OCI-LY7 (cell line): ENCODE results near the gene GET4. TPM values are rescaled to one million over a fixed set of nuclear protein-coding genes. Genes with fewer than 3 reads are reported as not detected.

ENCODE experiments used
- BruUV-seq: library from RNA; stranded (reverse); fragments of 400-500 nt; replicated peaks from 2 replicates; lab custom pipeline; 2021; lab: Mats Ljungman, UMichigan
- CTCF ChIA-PET: fragments of 300-600 bp; sonication (Branson Sonifier 250); formaldehyde crosslinking; loops from one replicate; lab custom pipeline; 2022; ENCODE audit warnings: antibody characterized with exemption; ENCODE audit not compliant: unreplicated experiment; lab: Charles Lee
- POLR2A ChIA-PET: fragments of 300-600 bp; sonication (Branson Sonifier 250); formaldehyde crosslinking; loops from one replicate; lab custom pipeline; 2022; ENCODE audit warnings: antibody characterized with exemption; lab: Charles Lee
- DNase-seq: peaks from one replicate; pipeline ENCODE4 v3.0.0-alpha.2; 2015; ENCODE audit warnings: low spot score
- H2AFZ ChIP-seq: fragments of 200-600 bp; sonication (generic), shearing (Covaris generic); 2 replicates; pipeline ENCODE4 v1.6.1; 2014; ENCODE audit warnings: mild to moderate bottlenecking, antibody characterized with exemption, low read length, moderate library complexity
- H3K27ac ChIP-seq: fragments of 200-600 bp; sonication (generic); 2 replicates; pipeline ENCODE4 v1.5.1; 2014; ENCODE audit warnings: mixed run types, low read depth, mild to moderate bottlenecking, moderate library complexity, low read length, inconsistent platforms; ENCODE audit not compliant: poor library complexity, severe bottlenecking
- H3K36me3 ChIP-seq: fragments of 200-600 bp; sonication (generic); 2 replicates; pipeline ENCODE4 v1.6.1; 2014; ENCODE audit warnings: mild to moderate bottlenecking, antibody characterized with exemption, low read length, moderate library complexity, mixed read lengths; ENCODE audit not compliant: insufficient read depth
- H3K4me1 ChIP-seq: fragments of 200-600 bp; sonication (generic); 2 replicates; pipeline ENCODE4 v1.5.1; 2014; ENCODE audit warnings: mild to moderate bottlenecking, low read length; ENCODE audit not compliant: insufficient read depth, poor library complexity, severe bottlenecking
- H3K4me2 ChIP-seq: fragments of 200-600 bp; sonication (generic); 2 replicates; pipeline ENCODE4 v1.6.1; 2014; ENCODE audit warnings: mild to moderate bottlenecking, low read length
- H3K4me3 ChIP-seq: fragments of 200-600 bp; sonication (generic); 2 replicates; pipeline ENCODE4 v1.5.1; 2014; ENCODE audit warnings: mild to moderate bottlenecking, low read depth, low read length; ENCODE audit not compliant: poor library complexity, severe bottlenecking
- H3K79me2 ChIP-seq: fragments of 200-600 bp; sonication (generic); 2 replicates; pipeline ENCODE4 v1.6.1; 2016; ENCODE audit warnings: low read depth, mild to moderate bottlenecking, low read length, moderate library complexity, mixed read lengths; ENCODE audit not compliant: insufficient read depth
- H3K9me2 ChIP-seq: fragments of 200-600 bp; sonication (generic); 2 replicates; pipeline ENCODE4 v1.6.1; 2016; ENCODE audit warnings: mild to moderate bottlenecking, low read length, mixed read lengths; ENCODE audit not compliant: insufficient read depth
- H3K9me3 ChIP-seq: fragments of 200-600 bp; sonication (generic); 2 replicates; pipeline ENCODE4 v1.6.1; 2014; ENCODE audit warnings: mild to moderate bottlenecking, mixed run types, low read length, mixed read lengths
- H4K20me1 ChIP-seq: fragments of 200-600 bp; sonication (generic); 2 replicates; pipeline ENCODE4 v1.6.1; 2014; ENCODE audit warnings: mild to moderate bottlenecking, antibody characterized with exemption, low read length, moderate library complexity, mixed read lengths; ENCODE audit not compliant: insufficient read depth
- CTCF ChIP-seq: fragments of 200-600 bp; sonication (generic); conservative IDR thresholded peaks from 2 replicates; pipeline ENCODE4 v1.5.1; 2014; ENCODE audit warnings: mild to moderate bottlenecking, antibody characterized with exemption, low read length, moderate library complexity, mixed read lengths
- EZH2phosphoT487 ChIP-seq: fragments of 200-600 bp; sonication (generic); IDR thresholded peaks from 2 replicates; pipeline ENCODE4 v1.6.1; 2018; ENCODE audit warnings: low read depth, borderline replicate concordance, mild to moderate bottlenecking, mixed run types, antibody characterized with exemption, low read length, moderate library complexity, mixed read lengths
- intact Hi-C: fragments of 100-400 bp; cut with micrococcal nuclease; formaldehyde crosslinking; loops from one replicate; pipeline ENCODE4 v1.10.0; 2022; ENCODE audit not compliant: unreplicated experiment
- total RNA-seq, 2 experiments: library from RNA; depleted of rRNA in 1 of 2; stranded (reverse); fragments of >200 nt in 1 of 2; shearing (Covaris generic) in 1 of 2; gene quantifications; 2 replicates each; pipeline ENCODE4 v1.2.3, GENCODE V29; 2014 to 2022

Gene GET4
- total RNA-seq, 2 experiments from 2014 or later = 46.3 to 54.5 TPM

- POLR2A ChIA-PET = interaction anchor here (0.6 to 1.1 kb wide), 3 partner anchors 43 to 207 kb away, joined by 3 to 6 read pairs (median 4); no protein-coding TSS in a partner anchor
These were observed 53.0 kb downstream of the GET4 start for GRCh38 chr7:929311-929711.

GRCh38 chr7:930975-931758 lies 54.8 kb downstream of the GET4 start:
- H4K20me1 ChIP-seq = no peaks in the 10 kb centered on the region
- H3K9me2 ChIP-seq = no peaks in the 10 kb centered on the region
- TF ChIP-seq CTCF = no peak
- no peak for TF ChIP-seq EZH2phosphoT487
- H3K9me3 ChIP-seq = no peaks in the 10 kb centered on the region
- H3K4me2 ChIP-seq = no peak overlapping the region
- no peaks in the 10 kb centered on the region for H3K4me1 ChIP-seq
- BruUV-seq = no TSS peak
- no peak overlapping the region for H3K4me3 ChIP-seq
- H3K27ac ChIP-seq = no peak overlapping the region
- no peaks in the 10 kb centered on the region for H3K36me3 ChIP-seq
- H3K79me2 ChIP-seq = no peaks in the 10 kb centered on the region
- intact Hi-C loops = no loop called here
- H2AFZ ChIP-seq = no peak overlapping the region
- DNase-seq = no peak
- CTCF ChIA-PET = no interaction called here
- POLR2A ChIA-PET = interaction anchor here (0.7 kb wide), 1 partner anchor 26 kb away, joined by 3 read pairs; no protein-coding TSS in a partner anchor

More at GRCh38 chr7:929311-929711, 53.0 kb downstream of the GET4 start:
- H3K9me3 ChIP-seq = no peaks in the 10 kb centered on the region
- H4K20me1 ChIP-seq = no peaks in the 10 kb centered on the region
- H3K4me1 ChIP-seq = peaks cover 7% of the 10 kb centered on the region
- no TSS peak for BruUV-seq
- H3K27ac ChIP-seq = no peak overlapping the region
- no peak overlapping the region for H2AFZ ChIP-seq
- no peaks in the 10 kb centered on the region for H3K36me3 ChIP-seq
- H3K9me2 ChIP-seq = no peaks in the 10 kb centered on the region
- H3K79me2 ChIP-seq = no peaks in the 10 kb centered on the region
- H3K4me3 ChIP-seq = no peak overlapping the region
- intact Hi-C loops = no loop called here
- no peak overlapping the region for H3K4me2 ChIP-seq
- TF ChIP-seq EZH2phosphoT487 = no peak
- no peak for DNase-seq
- CTCF ChIA-PET = no interaction called here

- Histone ChIP-seq H3K36me3 (no peaks in the 10 kb centered on the region), H3K79me2 (no peaks in the 10 kb centered on the region), H3K4me1 (no peaks in the 10 kb centered on the region), H3K4me3 (no peak overlapping the region), H4K20me1 (no peaks in the 10 kb centered on the region), H3K4me2 (no peak overlapping the region), H2AFZ (no peak overlapping the region), H3K9me3 (no peaks in the 10 kb centered on the region), H3K9me2 (no peaks in the 10 kb centered on the region), H3K27ac (no peak overlapping the region)
- intact Hi-C loops = no loop called here
- TF ChIP-seq EZH2phosphoT487 (no peak), CTCF (no peak)
- no TSS peak for BruUV-seq
- ChIA-PET POLR2A (no interaction called here), CTCF (no interaction called here)
- DNase-seq = no peak
These were observed 55.7 kb downstream of the GET4 start for GRCh38 chr7:931871-932650.
